Dedifferentiated amniotic fluid mesenchymal stem cell (primary cell): ENCODE measurements around the gene SLAMF1.
"Not testable (repeated sequence)": the region's sequence is repeated elsewhere in the genome, so short reads cannot be mapped to it uniquely, and the experiment has no call there.

ENCODE experiments used
- DNase-seq: peaks from one replicate; pipeline ENCODE4 v3.0.0-alpha.2; 2016; ENCODE audit errors: extremely low spot score

SLAMF1 gene

DNA sequence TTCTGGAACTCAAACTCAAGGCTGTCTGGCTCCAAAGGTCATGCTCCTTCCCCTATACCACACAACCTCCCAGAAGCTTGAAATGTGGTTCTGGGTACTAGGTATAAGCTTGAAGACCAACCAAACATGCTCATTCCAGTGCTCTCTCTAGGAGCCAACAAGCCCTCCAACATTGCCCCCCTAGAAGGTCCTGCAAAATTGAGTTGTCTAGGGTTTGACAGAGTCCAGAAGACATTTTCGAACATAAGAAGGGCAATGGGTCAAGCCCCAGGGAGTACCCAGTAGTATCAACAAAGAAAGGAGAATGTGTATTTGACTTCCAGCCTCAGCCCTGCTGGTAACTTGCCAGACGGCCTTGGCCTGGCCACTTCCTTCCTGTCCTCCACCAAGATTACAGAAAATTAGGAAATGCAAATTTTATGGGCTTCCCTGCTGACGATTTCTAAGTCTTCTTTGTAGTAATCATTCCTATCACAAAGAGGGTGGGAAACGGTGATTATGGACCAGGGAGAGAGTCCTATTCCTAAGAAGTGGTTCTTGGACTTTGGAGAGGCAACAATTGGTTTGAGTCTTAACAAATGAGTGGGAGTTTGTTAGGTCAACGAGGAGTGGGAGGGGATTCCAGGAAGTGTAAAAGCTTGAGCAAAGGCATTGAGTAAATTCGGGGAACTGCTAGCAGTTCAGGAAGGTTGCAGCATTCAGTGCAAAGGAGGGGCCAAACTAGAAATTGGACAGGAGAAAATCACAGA, 18.7 kb upstream of the SLAMF1 start:
- no peak for DNase-seq

DNA sequence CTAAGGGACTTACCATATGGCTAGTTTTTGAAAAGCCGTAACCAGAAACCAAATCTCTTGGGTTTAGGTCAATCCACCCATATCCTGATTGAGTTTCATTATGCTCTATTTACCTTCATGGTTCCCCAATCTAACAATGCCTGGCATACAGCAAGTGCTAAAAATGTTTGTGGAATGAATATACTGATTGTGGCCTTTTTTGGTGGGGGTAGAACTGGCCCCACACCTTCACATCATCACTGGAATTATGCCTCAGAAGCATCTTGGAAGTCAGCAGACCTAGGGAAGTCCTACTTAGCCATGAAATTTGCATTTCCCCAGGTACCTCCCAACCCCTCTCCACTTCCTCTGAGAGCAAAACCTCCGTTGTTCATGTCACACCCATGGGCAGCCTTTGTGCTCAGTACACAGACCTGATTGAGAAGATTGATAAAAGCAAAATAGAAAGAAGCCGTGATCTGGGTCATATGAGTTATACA, 17.8 kb upstream of the SLAMF1 start:
- no peak for DNase-seq

DNA sequence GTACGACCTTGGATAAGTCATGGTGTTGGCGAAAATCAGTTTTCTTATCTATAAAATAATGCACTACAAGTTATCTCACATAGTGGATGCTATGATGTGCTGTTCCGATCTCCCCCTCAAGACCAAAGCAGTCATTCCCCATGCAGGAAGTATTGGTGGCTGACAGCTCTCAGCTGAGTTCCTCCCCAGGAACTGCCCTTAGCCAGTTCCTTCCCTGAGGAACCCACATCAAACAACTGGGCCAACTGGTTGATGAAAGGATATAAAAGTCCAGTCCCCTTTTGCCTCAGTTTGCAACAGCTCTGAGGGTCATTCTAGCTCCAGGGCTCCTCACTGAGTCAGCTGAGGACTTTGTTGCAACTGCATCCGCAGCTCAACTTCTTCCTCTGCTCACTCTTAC, 16.1 kb upstream of the SLAMF1 start:
- DNase-seq: no peak

DNA sequence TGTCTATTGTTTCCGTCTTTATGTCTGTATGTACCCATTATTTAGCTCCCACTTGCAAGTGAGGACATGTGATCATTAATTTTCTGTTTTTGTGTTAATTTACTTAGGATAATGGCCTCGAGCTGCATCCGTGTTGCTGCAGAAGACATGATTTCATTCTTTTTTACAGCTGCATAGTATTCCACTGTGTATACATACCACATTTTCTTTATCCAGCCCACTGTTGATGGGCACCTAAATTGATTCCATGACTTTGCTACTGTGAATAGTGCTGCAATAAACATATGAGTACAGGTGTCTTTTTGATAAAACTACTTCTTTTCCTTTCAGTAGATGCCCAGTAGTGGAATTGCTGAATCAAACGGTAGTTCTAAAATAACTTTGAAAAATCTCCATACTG, 12.7 kb upstream of the SLAMF1 start:
- DNase-seq: no peak

DNA sequence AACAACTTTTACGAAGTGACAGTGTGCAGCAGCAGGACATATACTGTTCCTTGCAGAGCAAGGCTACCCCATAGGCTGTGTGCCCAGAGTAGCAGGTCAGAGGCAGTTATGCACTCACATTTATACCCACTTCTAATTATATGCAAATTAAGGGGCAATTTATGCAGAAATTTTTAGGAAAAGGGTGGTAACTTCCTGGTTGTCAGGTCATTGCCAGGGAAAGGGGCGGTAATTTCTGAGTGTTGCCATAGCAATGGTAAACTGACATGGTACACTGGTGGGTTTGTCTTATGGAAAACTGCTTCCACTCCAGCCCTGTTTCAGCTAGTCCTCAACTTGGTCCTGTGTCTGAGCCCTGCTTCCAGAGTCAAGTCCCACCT, 12.0 kb upstream of the SLAMF1 start:
- DNase-seq: no peak

DNA sequence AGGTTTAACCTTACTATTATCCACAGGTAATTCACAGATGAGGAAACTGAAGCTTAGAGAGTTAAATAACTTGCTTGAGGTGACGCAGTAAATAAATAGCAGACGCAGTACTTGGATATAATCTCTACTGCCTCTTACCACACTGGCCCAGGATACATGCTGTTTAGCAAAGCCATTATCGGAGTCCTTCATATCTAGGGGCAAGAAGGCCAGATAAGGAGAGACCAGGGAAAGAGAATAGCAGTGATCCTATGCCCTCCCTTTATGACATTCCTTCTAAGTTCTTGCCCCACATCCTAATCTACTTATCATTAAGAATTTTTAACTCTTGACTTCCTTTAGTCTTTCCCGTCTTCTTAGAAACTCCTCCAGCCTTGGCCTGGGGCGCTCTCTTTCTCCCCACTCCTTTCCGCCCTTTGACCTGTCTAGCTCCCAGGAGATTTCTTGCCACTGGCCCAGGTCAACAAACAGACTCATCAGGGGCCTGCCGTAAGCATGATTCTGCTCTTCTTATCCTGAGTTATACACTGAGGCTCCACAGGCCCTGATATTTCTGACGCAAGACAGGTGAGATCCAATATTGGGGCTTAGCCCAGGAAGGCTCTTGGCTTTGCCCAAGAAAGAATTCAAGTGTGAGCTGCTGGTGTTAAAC, 11.4 kb upstream of the SLAMF1 start:
- no peak for DNase-seq

DNA sequence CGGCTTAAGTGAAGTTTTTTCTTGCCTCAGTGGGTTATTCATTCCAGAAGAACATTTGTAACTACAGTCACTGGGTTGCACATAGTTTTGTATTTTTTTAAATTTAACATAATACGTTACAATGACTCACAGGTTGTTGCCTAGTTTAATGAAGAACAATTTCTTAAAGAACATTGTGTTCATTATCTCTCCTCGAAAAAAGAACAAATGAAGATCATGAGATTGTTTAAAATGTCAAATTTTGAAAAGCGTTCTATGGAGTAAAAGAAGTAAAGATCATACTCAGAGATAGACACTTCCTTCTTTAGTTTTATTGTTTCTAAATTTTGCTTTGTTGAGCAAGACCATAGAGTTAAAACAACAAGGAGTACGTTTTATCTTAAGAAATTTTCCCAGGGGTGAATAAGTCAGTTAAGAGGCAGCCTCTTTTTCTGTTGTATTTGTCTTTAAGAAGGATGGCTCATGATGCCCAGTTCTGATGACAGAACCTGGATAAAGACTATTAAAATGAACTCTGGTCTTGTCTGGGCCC, 10.5 kb upstream of the SLAMF1 start:
- no peak for DNase-seq

DNA sequence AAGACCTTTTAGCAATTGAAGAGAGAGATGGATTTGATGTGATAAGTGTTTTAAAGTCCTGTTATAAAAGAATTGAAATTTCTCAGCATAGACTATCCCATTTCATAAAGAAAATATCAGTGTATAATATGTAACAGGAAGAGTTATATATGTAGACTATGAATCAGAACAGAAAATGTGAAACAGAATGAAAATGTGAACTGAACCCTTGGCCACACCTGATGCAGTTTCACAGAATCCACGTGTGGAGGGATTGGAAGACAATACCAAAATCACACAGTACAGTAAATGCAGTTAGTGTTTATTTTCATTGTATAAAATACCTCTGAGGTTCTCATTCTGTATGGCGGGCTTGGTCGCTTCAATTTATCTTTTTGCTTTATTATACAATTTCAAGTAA, 9.9 kb upstream of the SLAMF1 start:
- no peak for DNase-seq

DNA sequence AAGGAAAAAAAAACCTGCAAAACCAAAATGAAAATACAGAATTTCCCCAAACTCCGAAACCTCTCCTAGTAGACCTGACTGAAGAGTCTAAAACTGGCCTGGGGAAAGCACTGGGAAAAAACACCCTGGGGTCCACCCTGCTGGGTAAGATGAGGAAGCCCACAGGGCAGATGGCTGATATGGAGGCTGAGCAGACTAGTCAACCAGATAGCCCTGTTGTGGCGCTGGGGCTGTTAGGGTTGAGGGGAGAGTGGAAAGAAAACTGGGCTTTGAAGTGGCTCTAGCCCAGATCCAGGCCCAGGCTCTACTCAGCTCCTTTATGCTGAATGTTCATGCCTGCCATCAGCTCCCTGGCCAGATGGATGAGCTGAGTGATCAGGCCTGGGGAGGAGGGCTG, 6.8 kb upstream of the SLAMF1 start:
- no peak for DNase-seq

DNA sequence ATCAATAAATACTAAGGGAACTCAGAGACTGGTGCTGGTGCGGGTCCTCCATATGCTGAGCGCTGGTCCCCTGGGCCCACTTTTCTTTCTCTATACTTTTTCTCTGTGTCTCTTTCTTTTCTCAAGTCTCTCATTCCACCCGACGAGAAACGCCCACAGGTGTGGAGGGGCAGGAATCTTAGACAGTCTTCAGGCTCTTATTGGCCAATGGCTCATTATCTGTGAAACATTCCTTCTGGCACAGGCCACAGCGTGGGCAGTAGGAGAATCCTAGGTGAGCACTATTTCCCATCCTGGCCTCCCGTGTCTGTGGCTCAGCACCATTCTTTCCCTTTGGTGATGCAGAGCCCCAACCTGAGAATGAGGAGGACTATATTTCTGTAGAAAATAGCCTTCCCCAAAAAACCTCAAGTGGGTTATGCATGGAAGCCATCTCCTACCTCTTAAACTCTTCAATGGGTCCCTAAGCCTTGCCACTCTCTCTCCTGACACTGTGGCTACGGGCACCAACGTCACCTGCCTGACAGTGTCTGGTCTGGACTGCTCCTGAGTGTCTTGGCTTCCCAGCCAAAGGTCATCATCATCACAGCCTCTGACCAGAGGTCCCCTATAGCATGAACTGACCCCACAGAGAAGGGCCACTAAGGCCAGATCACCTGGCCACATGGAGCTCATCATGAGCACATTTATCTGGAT, 6.2 kb upstream of the SLAMF1 start:
- no peak for DNase-seq

DNA sequence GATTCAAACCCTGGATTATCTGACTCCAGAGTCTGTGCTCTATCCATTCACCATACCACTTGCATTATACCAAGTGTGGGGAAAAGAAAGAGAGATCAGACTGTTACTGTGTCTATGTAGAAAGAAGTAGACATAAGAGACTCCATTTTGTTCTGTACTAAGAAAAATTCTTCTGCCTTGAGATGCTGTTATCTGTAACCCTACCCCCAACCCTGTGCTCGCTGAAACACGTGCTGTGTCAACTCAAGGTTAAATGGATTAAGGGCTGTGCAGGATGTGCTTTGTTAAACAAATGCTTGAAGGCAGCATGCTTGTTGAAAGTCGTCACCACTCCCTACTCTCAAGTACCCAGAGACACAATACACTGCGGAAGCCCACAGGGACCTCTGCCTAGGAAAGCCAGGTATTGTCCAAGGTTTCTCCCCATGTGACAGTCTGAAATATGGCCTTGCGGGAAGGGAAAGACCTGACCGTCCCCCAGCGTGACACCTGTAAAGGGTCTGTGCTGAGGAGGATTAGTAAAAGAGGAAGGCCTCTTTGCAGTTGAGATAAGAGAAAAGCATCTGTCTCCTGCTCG, 5.3 kb upstream of the SLAMF1 start:
- not testable (repeated sequence) for DNase-seq

DNA sequence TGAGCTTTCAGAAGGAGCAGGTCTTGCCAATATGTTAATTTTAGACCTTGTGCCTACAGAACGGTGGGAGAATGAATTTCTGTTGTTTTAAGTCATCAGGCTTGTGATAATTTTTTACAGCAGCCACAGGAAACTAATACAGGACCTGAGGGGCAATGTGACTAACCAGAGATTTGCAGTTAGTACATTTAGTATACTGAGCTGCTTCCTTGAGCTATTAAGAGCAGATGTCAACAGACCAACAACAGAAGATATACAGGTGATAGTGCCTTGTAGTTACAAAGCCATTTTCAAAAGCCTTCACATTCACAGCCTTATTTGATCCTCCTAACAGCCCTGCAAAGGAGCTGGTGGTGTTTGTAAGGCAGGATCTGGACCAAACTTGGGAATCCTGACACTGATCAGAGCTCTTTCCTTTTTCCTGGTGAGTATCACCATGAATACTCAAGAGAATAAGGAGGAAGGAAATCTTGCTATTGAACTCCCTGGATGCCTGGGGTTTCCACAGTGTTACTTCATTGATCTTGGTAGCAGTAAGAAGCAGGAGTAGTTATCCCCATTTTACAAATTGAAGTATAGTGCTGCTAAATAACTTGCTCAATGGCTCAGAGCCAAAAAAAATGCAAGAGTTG, 4.7 kb upstream of the SLAMF1 start:
- DNase-seq: no peak

DNA sequence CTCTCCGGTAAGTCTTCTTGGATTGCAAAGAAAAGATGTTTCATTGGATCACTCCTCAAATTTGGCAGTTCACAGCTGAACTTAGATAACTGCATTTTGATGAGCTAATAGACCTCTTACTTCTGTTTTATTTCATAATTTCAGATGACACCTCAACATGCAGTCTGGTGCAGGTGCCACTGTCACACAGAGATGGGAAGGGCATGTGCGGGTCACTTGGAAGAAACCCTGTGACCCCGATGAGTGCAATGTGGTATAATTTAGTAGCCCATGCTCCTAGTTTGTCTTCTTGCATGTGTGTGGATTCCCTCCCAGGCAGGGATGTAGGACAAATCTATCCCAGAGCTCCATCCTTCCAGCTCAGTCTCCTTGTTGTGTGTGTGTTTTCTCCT, 481 bp upstream of the SLAMF1 start:
- DNase-seq: no peak

DNA sequence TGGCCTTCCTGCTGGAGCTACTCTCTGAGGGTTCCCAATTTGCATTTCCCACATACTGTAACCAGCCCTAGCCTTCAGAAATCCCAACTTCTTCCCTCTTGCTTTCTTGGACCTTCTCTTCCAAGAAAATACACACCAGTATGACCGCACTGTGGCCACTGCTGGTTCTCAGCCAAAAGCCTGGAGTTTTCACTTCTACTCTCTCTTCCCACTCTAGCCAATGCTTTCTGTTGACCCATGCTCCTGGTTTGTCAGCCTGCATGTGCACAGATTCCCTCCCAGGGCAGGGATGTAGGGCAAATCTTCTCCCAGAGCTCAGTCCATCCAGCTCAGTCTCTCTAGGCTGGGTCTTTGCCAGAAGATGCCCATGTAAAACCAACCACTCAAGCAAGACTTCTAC, 664 bp downstream of the SLAMF1 start:
- DNase-seq: no peak

DNA sequence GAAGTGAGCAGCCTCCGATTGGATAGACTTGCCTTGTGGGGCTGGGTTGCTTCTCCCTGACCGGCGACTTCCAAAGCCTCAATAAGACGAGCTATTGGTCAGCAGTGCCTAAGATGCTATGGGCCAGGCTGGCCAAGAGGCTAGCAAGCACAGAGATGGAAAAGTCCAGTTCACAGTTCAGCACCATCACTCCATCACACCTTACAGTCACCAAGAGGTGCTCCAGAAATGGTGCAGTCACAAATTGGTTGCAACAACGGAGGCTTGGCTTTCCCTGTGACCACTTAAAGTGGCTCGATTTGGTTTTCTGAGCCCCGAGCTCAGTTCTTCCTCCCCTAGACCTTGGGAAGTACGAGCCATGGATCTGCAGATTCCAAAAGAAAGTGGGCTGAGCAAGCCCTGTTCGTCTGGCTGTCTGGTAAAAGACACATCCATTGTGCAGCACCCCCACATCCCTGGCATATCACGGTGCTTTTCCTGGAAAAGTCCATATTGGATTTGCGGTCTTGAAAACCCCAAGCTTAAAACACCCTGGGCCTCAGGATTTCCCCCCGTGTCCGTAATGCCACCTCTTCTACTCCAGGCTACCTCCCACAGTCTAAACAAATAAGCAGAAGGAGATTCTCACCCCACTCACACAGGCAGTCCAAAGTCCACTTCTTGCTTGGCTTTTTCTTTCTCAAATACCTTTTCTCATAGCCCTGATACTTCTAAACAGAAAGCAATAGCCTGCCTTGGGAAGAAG, 1.3 kb downstream of the SLAMF1 start:
- DNase-seq: no peak

DNA sequence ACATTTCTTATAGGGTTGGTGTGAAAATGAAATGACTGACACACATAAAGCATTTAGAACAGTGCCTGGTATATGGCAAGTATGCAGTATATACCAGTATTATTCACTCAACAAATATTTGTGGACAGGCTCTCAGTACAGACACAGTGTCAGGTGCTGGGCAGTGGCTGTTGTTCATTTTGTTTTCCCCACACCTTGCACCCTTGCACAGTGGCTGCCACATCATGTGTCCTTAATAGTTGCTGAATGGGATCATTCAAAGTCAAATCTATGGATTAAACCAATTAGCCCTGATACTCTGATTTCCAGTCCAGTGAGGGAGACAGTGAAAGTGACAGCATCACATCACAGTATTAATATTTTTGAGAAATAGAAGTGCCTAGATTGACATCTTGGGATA, 2.4 kb downstream of the SLAMF1 start:
- no peak for DNase-seq

DNA sequence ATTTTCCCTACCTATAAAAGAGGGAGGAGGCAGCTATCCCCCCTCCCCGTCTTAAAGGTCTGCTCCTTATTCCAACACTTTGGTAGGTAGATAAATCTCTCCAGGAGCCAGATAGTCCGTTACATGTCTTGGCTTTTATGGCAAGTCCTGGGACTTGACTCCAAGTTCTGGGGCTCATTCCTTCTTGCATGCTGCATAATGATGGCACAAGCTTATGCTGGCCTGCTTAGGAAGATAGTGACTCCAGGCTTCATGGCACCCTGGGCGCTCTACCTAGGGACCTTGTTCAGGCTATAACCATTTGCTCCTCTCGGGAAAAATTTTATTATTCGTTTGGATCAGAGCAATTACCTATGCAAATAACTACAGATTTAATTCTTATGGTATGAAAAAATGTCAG, 3.7 kb downstream of the SLAMF1 start:
- DNase-seq: no peak

DNA sequence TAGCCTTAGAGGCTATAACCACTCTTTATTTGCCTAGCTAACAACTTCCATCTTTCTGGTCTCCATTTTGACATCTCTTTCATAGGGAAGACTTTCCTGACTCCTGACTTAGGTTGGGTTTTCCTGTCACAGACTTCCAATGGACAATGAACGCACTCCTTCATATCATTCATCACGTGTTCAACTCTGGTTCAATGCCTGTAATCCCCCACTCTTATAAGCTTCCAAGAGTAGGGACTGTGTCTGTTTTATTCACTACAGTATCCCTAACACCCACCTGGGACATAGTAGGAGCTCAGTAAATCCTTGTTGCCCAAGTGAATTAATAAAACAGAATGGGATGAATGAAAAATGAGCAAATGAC, 4.6 kb downstream of the SLAMF1 start:
- DNase-seq: no peak

DNA sequence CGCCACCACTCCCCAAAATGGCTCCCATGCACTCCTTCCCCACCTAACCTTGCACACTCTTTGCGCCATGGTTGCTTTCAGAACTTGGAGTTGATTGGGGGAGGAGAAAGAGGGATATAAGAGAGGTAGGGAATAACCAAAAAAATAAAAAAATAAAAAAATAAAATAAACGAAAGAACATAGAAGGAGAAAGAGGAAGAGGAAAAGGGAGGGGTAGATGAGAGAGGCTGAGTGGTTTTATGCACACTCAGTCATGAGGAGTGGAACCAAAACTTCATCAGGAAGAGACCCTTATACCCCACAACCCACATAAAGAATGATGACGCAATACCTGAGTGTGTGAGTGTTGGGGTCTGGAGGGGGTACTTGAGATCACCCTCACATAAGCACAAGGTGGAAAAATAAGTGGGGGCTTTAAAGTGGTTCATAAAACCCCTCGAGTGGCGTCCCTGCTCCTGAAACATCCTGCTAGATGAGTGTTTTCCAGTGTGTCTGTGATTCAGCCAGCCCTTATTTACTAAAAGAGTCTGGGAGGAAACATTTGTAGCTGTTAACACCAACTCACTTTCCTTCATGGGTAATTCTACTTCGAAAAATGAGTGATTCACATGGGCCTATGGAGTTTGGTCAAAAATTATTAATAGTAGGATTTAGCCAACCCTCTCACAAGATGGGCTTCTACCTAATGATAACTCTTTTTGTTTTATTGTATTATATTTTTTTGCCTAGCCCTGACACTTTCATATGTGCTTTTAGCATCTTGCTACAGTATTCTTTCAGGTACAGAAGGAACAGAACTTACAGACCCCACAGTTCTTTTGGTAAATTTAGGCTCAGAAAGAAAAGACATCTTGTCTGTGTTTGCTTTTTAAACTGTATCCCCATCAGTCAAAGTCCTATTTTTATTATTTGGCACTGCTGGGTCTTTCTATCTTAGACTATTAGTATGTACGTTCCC, 5.2 kb downstream of the SLAMF1 start:
- DNase-seq: no peak
